HepG2 (cell line): ENCODE measurements around the gene TUBA4A. TPM values are rescaled to one million over a fixed set of nuclear protein-coding genes. Genes with fewer than 3 reads are reported as not detected.

Source experiments
- ATAC-seq: fragments of 200-7000 bp; cut with Tn5 transposase; 3 replicates; pipeline ENCODE4 v1.9.1; 2020; ENCODE audit warnings: mild to moderate bottlenecking, moderate library complexity
- BruUV-seq: library from RNA; stranded (reverse); fragments of 400-500 nt; replicated peaks from 2 replicates; lab custom pipeline; 2021; lab: Mats Ljungman, UMichigan
- CTCF ChIA-PET: fragments of 300-600 bp; formaldehyde crosslinking; extraction: SDS; loops from one replicate; lab custom pipeline; 2021; ENCODE audit warnings: low total read pairs, inconsistent platforms, low intra/inter-chr PET ratio; lab: Yijun Ruan, JAX
- POLR2A ChIA-PET: fragments of 350-600 bp; sonication (Branson Sonifier 250); formaldehyde crosslinking; loops from one replicate; lab custom pipeline; 2020; ENCODE audit warnings: antibody characterized with exemption, inconsistent platforms; lab: Yijun Ruan, JAX
- DNase-seq: peaks from one replicate; pipeline ENCODE4 v3.0.0-alpha.2; 2015; ENCODE audit warnings: low spot score
- FAIRE-seq: peaks from 3 replicates; lab custom pipeline; 2011; peaks lifted over from hg19 to GRCh38; lab: Jason Lieb, UNC
- H2AFZ ChIP-seq: one replicate; pipeline ENCODE4 v1.6.1; 2011; ENCODE audit warnings: low read length, inconsistent platforms
- H3K27ac ChIP-seq: fragments of 300-600 bp; 3 replicates; pipeline ENCODE4 v1.8.0; 2011; ENCODE audit warnings: mixed run types, mild to moderate bottlenecking, mixed read lengths, low read length, inconsistent platforms; ENCODE audit not compliant: insufficient read depth; ENCODE audit errors: extremely low read length
- H3K27me3 ChIP-seq, 2 experiments: fragments of 200-600 bp in 1 of 2; 2 replicates in 1 of 2; 3 replicates in 1 of 2; pipeline versions ENCODE4 v1.6.0 to v1.8.0; 2011; ENCODE audit warnings: low read length in 2 of 2, mild to moderate bottlenecking in 2 of 2, moderate library complexity in 2 of 2, inconsistent platforms in 1 of 2; ENCODE audit not compliant: insufficient read depth in 2 of 2, control insufficient read depth in 1 of 2
- H3K36me3 ChIP-seq, 2 experiments: fragments of 200-600 bp in 1 of 2; replicated peaks in 1 of 2; 2 replicates in 1 of 2; 3 replicates in 1 of 2; pipeline versions ENCODE4 v1.5.1 to v1.8.0; 2011; ENCODE audit warnings: low read length in 2 of 2, inconsistent platforms in 1 of 2; ENCODE audit not compliant: insufficient read depth in 2 of 2, control insufficient read depth in 1 of 2
- H3K4me1 ChIP-seq: 2 replicates; pipeline ENCODE4 v1.5.1; 2012; ENCODE audit warnings: low read length, inconsistent platforms; ENCODE audit not compliant: insufficient read depth
- H3K4me2 ChIP-seq: 2 replicates; pipeline ENCODE4 v1.6.0; 2011; ENCODE audit warnings: low read depth, low read length, inconsistent platforms
- H3K4me3 ChIP-seq, 3 experiments: fragments of 200-600 bp in 1 of 3; sonication (generic), shearing (Covaris generic) in 1 of 3; replicated peaks in 1 of 3; 2 replicates each; pipeline ENCODE4 v1.5.1; 2011 to 2016; ENCODE audit warnings: low read length in 3 of 3, inconsistent platforms in 2 of 3, low read depth in 2 of 3, mild to moderate bottlenecking in 2 of 3, control low read depth in 1 of 3, mixed read lengths in 1 of 3; ENCODE audit not compliant: insufficient read depth in 1 of 3
- H3K79me2 ChIP-seq: one replicate; pipeline ENCODE4 v1.6.1; 2011; ENCODE audit warnings: low read length, inconsistent platforms; ENCODE audit not compliant: insufficient read depth
- H3K9ac ChIP-seq: 2 replicates; pipeline ENCODE4 v1.6.0; 2011; ENCODE audit warnings: mild to moderate bottlenecking, low read depth, low read length, inconsistent platforms; ENCODE audit not compliant: insufficient read depth
- H3K9me3 ChIP-seq: 2 replicates; pipeline ENCODE4 v1.5.1; 2012; ENCODE audit warnings: mild to moderate bottlenecking, low read length
- H4K20me1 ChIP-seq: 2 replicates; pipeline ENCODE4 v1.6.0; 2011; ENCODE audit warnings: inconsistent platforms, mild to moderate bottlenecking, low read length, moderate library complexity; ENCODE audit not compliant: insufficient read depth
- AHR ChIP-seq: IDR thresholded peaks from 2 replicates; pipeline ENCODE4 v1.6.1; 2018; ENCODE audit warnings: missing genetic modification reagents, missing compliant biosample characterization
- IRF9 ChIP-seq: sonication (generic); formaldehyde crosslinking; IDR thresholded peaks from 2 replicates; pipeline ENCODE4 v1.8.0; 2022; ENCODE audit warnings: missing genetic modification reagents, mild to moderate bottlenecking, borderline replicate concordance
- KLF6 ChIP-seq: IDR thresholded peaks from 2 replicates; pipeline ENCODE4 v1.8.0; 2016; ENCODE audit warnings: missing biosample characterization, missing genetic modification reagents
- MLX ChIP-seq: IDR thresholded peaks from 2 replicates; pipeline ENCODE4 v1.6.1; 2016
- PRDM10 ChIP-seq: sonication (generic); formaldehyde crosslinking; IDR thresholded peaks from 2 replicates; pipeline ENCODE4 v1.4.0; 2020; ENCODE audit warnings: low read depth, missing genetic modification reagents
- RXRA ChIP-seq: sonication (generic); formaldehyde crosslinking; IDR thresholded peaks from 2 replicates; pipeline ENCODE4 v1.5.1; 2020; ENCODE audit warnings: missing genetic modification reagents
- SMAD9 ChIP-seq: sonication (generic); formaldehyde crosslinking; IDR thresholded peaks from 2 replicates; pipeline ENCODE4 v1.5.1; 2020; ENCODE audit warnings: mild to moderate bottlenecking, missing genetic modification reagents
- ZNF225 ChIP-seq: sonication (generic); formaldehyde crosslinking; IDR thresholded peaks from 2 replicates; pipeline ENCODE4 v1.4.0; 2020; ENCODE audit warnings: mild to moderate bottlenecking, missing genetic modification reagents
- ZNF274 ChIP-seq: sonication (generic); formaldehyde crosslinking; IDR thresholded peaks from 2 replicates; pipeline ENCODE4 v1.5.1; 2020; ENCODE audit warnings: mild to moderate bottlenecking, missing genetic modification reagents
- ZNF343 ChIP-seq: sonication (generic); formaldehyde crosslinking; IDR thresholded peaks from 2 replicates; pipeline ENCODE4 v1.4.0; 2020; ENCODE audit warnings: mild to moderate bottlenecking, missing genetic modification reagents
- ZNF510 ChIP-seq: sonication (generic); formaldehyde crosslinking; IDR thresholded peaks from 2 replicates; pipeline ENCODE4 v1.4.0; 2020; ENCODE audit warnings: low read depth, mild to moderate bottlenecking, missing genetic modification reagents
- ZNF567 ChIP-seq: sonication (generic); formaldehyde crosslinking; IDR thresholded peaks from 2 replicates; pipeline ENCODE4 v1.8.1; 2023; ENCODE audit warnings: mild to moderate bottlenecking, missing genetic modification reagents, borderline replicate concordance
- ZNF704 ChIP-seq: sonication (generic); formaldehyde crosslinking; IDR thresholded peaks from 2 replicates; pipeline ENCODE4 v1.8.1; 2023; ENCODE audit warnings: mild to moderate bottlenecking, inconsistent platforms, moderate library complexity, missing genetic modification reagents, borderline replicate concordance
- ZNF737 ChIP-seq: sonication (generic); formaldehyde crosslinking; IDR thresholded peaks from 2 replicates; pipeline ENCODE4 v1.5.0; 2020; ENCODE audit warnings: missing genetic modification reagents, mild to moderate bottlenecking, borderline replicate concordance
- WGBS: methylation state at CpG from one replicate; pipeline ENCODE4 v1.1.6; 2017; ENCODE audit warnings: low lambda C conversion rate; 5-methylcytosine and 5-hydroxymethylcytosine counted together
- in situ Hi-C: cut with HindIII; loops from 2 replicates; pipeline ENCODE4 v1.10.0; 2017; ENCODE audit warnings: low pct_unique_long_range_greater_than_20kb; ENCODE audit not compliant: extremely low pct_ligation_motif_present
- intact Hi-C: fragments of 100-400 bp; cut with micrococcal nuclease; formaldehyde crosslinking; loops from one replicate; pipeline ENCODE4 v1.10.0; 2022; ENCODE audit not compliant: unreplicated experiment
- polyA plus RNA-seq, 8 experiments: library from polyadenylated mRNA; depleted of rRNA in 3 of 8; stranded (reverse) in 7 of 8; unstranded in 1 of 8; fragments of >200 nt; fragmentation: Illumina TruSeq in 4 of 8; extraction: Trizol in 4 of 8; gene quantifications; 2 replicates each; pipeline versions ENCODE4 v1.2.1 to v1.2.3, GENCODE V29; 2011 to 2016; ENCODE audit warnings: low read depth in 4 of 8, missing spikeins in 1 of 8, mixed read lengths in 1 of 8; ENCODE audit not compliant: insufficient read depth in 1 of 8
- total RNA-seq, 5 experiments: library from RNA; depleted of rRNA; stranded (reverse); fragments of >200 nt; fragmentation: Illumina TruSeq; extraction: Trizol; gene quantifications; 2 replicates each; pipeline ENCODE4 v1.2.3, GENCODE V29; 2016; ENCODE audit warnings: low read depth in 1 of 5

Gene TUBA4A
- total and polyA plus RNA-seq, 2 of the 13 experiments (the other 11 are each of a cell fraction or from before 2014, with no cell fraction given): 1.3 to 12.7 TPM

GRCh38 chr2:219277703-219278654, 24.3 kb upstream of the TUBA4A start:
- peak; percentile 92 for FAIRE-seq
- WGBS: 31% methylated on average over 21 of the region's 25 CpGs
- H2AFZ ChIP-seq: peak overlapping the region; percentile 66
- H3K4me3 ChIP-seq: peak overlapping the region; percentile 59 to 77 (median 73)
- ChIA-PET POLR2A (interaction anchor here (1.0 to 3.3 kb wide), 19 partner anchors 8 to 276 kb away, joined by 3 to 70 read pairs (median 14); partner anchors contain the start of genes ABCB6, ANKZF1, ATG9A and CNPPD1), CTCF (interaction anchor here (0.9 to 5.4 kb wide), 5 partner anchors 17 to 118 kb away, joined by 3 to 88 read pairs (median 4); partner anchors contain the start of genes NHEJ1, TUBA4A and TUBA4B)
- in situ Hi-C loops (no loop called here), intact Hi-C loops (loop anchor here (1.0 kb wide), 1 partner anchor 118 kb away; the partner anchor contains the start of gene NHEJ1)
- no peaks in the 10 kb centered on the region for H3K79me2 ChIP-seq
- H3K4me1 ChIP-seq: peaks cover 42% of the 10 kb centered on the region
- H3K36me3 ChIP-seq: peaks cover 2 to 4% of the 10 kb centered on the region in 2 experiments; a peak in 2 of 5 replicates
- no peak overlapping the region for H3K27ac ChIP-seq
- H3K4me2 ChIP-seq: peak overlapping the region; percentile 96
- DNase-seq: peak; percentile 69
- BruUV-seq: no TSS peak
- H3K9ac ChIP-seq: peak overlapping the region; percentile 80; the same call in 1 of the 2 replicates
- H3K27me3 ChIP-seq: peaks cover 0 to 9% of the 10 kb centered on the region in 2 experiments; a peak in 1 of 5 replicates
- no peaks in the 10 kb centered on the region for H4K20me1 ChIP-seq
- peak; percentile 61 for ATAC-seq
- H3K9me3 ChIP-seq: no peaks in the 10 kb centered on the region
- peak; percentile 65; the same call in 1 of the 2 replicates for TF ChIP-seq IRF9
- no peak for TF ChIP-seq KLF6 (CRISPR knock-in tag)
- peak; percentile 77; the same call in 1 of the 2 replicates for TF ChIP-seq ZNF567 (CRISPR knock-in tag)
- peak; percentile 39; the same call in 1 of the 2 replicates for TF ChIP-seq RXRA (CRISPR knock-in tag)
- TF ChIP-seq ZNF510 (CRISPR knock-in tag): peak; percentile 81
- TF ChIP-seq ZNF274 (CRISPR knock-in tag): peak; percentile 60
- no peak for TF ChIP-seq PRDM10 (CRISPR knock-in tag)
- 0 out of 2 replicates have a peak, but pooled peaks have one; percentile 47 for TF ChIP-seq ZNF343 (CRISPR knock-in tag)
- 0 out of 2 replicates have a peak, but pooled peaks have one; percentile 27 for TF ChIP-seq MLX (CRISPR knock-in tag)
- no peak for TF ChIP-seq ZNF737 (CRISPR knock-in tag)
- TF ChIP-seq ZNF704 (CRISPR knock-in tag): 0 out of 2 replicates have a peak, but pooled peaks have one; percentile 82
- 0 out of 2 replicates have a peak, but pooled peaks have one; percentile 57 for TF ChIP-seq SMAD9 (CRISPR knock-in tag)
- TF ChIP-seq AHR: 0 out of 2 replicates have a peak, but pooled peaks have one; percentile 50
- TF ChIP-seq ZNF225: peak; percentile 59; the same call in 1 of the 2 replicates
